NK-92 (cell line): ENCODE results near the gene TNNI3K.
"Not testable (repeated sequence)": the region's sequence is repeated elsewhere in the genome, so short reads cannot be mapped to it uniquely, and the experiment has no call there.

Experiments used
- DNase-seq: peaks from one replicate; lab custom pipeline; 2025; ENCODE audit not compliant: unreplicated experiment; lab: John Stamatoyannopoulos, UW

TNNI3K gene, protein sequence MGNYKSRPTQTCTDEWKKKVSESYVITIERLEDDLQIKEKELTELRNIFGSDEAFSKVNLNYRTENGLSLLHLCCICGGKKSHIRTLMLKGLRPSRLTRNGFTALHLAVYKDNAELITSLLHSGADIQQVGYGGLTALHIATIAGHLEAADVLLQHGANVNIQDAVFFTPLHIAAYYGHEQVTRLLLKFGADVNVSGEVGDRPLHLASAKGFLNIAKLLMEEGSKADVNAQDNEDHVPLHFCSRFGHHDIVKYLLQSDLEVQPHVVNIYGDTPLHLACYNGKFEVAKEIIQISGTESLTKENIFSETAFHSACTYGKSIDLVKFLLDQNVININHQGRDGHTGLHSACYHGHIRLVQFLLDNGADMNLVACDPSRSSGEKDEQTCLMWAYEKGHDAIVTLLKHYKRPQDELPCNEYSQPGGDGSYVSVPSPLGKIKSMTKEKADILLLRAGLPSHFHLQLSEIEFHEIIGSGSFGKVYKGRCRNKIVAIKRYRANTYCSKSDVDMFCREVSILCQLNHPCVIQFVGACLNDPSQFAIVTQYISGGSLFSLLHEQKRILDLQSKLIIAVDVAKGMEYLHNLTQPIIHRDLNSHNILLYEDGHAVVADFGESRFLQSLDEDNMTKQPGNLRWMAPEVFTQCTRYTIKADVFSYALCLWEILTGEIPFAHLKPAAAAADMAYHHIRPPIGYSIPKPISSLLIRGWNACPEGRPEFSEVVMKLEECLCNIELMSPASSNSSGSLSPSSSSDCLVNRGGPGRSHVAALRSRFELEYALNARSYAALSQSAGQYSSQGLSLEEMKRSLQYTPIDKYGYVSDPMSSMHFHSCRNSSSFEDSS

DNA sequence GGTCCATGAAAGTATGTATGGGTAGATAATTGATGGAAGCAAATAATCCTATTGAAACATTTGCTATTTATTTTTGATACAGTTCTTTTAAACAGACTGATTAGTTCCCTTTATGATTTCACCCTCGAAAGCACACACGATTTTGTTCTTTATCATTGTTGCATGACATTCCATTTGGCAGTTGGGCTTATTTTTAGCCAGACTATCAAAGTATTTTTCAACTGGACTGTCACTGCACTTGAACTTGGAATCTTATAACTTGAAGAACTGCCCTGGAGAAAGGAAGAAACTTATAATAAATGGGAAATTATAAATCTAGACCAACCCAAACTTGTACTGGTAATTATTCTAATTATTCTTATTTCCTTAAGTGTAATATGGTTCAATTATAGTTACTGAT, at the start of gene TNNI3K:
TSS of gene TNNI3K (plus strand) at position 235 of the 400 bp plus-strand sequence. CDS start at position 300, 65 bp downstream.
- DNase-seq = no peak

- no peak for DNase-seq
Observed at GRCh38 chr1:74193908-74194307, 41.3 kb upstream of the TNNI3K start.

- DNase-seq = no peak
Observed at GRCh38 chr1:74195339-74195738, 39.8 kb upstream of the TNNI3K start.

GRCh38 chr1:74197255-74197654, 37.9 kb upstream of the TNNI3K start:
- DNase-seq = no peak

- peak; percentile 49 for DNase-seq
Observed at GRCh38 chr1:74197657-74198552, 37.3 kb upstream of the TNNI3K start, which contains the start of the genes FPGT and LRRIQ3. FPGT (plus strand) TSS chr1:74198242; CDS start chr1:74198279, 37 bp downstream. LRRIQ3 (minus strand) TSS chr1:74198176; CDS start chr1:74183684, 14,492 bp downstream.

GRCh38 chr1:74199504-74199903, 35.7 kb upstream of the TNNI3K start:
- no peak for DNase-seq

- no peak for DNase-seq
Observed at GRCh38 chr1:74205266-74205665, 29.9 kb upstream of the TNNI3K start.

DNA sequence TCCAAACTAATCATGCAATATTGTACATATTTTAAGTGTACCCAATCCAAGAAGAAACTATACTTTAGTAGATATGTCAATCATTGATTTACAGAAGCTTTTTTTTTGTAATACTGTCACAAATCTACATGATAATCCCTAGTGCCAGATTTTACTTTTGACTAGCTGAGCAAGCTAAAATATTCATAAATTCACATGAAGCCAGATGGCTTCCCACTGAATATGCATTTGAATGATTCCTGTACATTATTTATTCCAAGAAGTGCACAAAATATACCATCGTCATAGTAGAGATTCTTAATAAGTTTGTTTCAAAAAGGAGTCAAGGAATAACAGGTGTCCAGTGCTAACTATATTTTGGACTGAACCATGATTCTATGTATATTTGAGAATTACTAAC, 20.0 kb upstream of the TNNI3K start:
- no peak for DNase-seq

DNA sequence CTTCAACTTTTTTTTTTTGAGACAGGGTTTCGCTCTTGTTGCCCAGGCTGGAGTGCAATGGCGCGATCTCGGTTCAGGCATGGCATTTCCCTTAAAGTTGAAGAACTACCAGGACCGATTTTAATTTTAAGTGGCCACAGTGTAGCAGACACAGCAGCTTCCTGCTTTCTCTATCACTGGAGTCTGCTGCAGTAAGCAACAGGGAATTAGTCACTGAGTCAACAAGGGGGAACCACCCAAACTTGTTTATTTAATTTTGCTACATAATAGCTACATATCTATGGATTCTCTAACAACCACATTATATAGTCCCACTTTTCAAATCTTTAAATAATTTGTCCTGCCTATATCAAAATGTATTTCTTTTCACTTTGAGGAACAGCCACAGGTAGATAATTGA, 12.5 kb upstream of the TNNI3K start:
- no peak for DNase-seq

GRCh38 chr1:74223453-74223852, 11.7 kb upstream of the TNNI3K start:
- no peak for DNase-seq

- DNase-seq = no peak
Observed at GRCh38 chr1:74236440-74236839, 1.3 kb downstream of the TNNI3K start.

GRCh38 chr1:74237035-74237434, 1.8 kb downstream of the TNNI3K start:
- no peak for DNase-seq

- no peak for DNase-seq
Observed at GRCh38 chr1:74237787-74238186, 2.6 kb downstream of the TNNI3K start.

DNA sequence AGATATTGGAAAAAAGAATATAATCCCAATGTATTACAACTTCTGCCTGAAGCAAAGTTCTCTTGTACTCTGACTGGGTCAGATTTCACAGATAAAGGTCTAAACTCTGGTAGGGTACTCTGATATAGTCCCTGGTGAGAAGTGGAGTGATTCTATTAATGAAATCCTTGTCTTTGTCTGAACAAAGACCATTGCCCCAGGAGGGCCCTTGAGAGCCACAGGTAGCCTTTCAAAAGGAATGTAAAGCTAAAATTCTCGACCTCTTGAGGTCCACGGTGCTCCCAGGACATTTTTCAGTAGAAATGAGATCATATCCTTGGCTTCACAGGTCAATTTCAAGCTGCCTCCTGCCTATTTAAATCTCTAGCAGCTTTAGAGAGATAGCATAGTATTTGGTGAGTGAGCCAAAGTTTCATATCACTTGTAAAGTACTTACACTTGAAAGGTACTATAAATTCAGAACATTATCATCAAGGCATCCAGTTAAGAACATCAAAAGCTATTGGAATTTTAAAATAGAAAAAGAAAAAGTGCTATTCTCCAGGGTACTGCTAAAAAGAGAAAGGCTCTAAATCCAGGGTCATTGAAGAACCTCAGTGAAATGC, 10.1 kb downstream of the TNNI3K start:
- DNase-seq = no peak

DNA sequence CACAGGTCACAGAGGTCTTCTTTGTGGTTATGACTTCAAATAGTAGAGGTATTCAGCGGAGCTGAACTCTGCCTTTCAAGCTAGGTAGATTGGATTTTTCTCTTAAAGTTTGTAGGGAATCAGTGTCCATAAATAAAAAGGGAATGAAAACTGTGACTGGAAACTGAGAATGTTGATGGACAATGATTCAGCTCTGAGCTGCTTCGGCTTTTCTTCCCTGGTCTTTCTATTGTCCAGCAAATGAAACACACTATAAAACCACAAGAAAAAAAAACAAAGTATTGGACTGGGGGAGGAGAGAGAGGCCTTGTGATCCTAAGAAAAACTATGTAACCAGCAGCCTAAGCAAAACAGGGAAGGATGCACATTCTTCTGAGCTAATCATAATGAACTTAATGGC, 11.1 kb downstream of the TNNI3K start:
- DNase-seq = no peak

- no peak for DNase-seq
Observed at GRCh38 chr1:74247881-74248528, 12.8 kb downstream of the TNNI3K start.

DNA sequence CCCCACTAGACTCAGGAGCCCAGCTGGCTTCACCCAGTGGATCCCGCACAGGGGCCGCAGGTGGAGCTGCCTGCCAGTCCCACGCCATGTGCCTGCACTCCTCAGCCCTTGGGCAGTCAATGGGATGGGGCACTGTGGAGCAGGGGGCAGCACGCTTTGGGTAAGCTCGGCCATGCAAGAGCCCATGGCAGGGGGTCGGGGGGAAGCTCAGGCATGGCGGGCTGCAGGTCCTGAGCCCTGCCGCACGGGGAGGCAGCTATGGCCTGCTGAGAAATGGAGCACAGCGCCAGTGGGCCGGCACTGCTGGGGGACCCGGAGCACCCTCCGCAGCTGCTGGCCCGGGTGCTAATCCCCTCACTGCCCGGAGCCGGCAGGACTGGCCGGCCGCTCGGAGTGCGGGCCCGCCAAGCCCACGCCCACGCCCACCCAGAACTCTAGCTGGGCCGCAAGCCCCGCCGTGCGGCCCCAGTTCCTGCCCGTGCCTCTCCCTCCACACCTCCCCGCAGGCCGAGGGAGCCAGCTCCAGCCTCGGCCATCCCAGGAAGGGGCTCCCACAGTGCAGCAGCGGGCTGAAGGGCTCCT, 18.1 kb downstream of the TNNI3K start:
- DNase-seq = not testable (repeated sequence)

- DNase-seq = no peak
Observed at GRCh38 chr1:74266001-74266400, 30.8 kb downstream of the TNNI3K start.

DNA sequence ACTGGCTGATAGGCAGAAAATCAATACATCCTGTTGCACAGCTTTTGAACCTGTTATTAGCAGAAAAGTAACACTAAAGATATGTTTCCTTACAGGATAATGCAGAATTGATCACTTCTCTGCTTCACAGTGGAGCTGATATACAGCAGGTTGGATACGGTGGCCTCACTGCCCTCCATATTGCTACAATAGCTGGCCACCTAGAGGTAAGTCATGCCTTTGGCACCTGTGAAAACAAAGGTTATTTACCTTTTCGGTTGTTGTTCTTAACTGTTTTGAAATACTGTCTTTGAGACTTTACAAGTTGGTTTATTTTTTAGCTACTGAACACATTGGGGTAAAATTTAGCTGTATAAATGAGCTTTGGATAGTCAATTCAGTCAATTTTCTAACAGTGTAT, 36.3 kb downstream of the TNNI3K start:
- no peak for DNase-seq
